BLaER1 treated with 17β-estradiol and CSF1 and Interleukin-3, amounts not matched to agents 10 nM and 100 nM (cell line): ENCODE results near the gene WDR12.
"Not testable (repeated sequence)": the region's sequence is repeated elsewhere in the genome, so short reads cannot be mapped to it uniquely, and the experiment has no call there.

Experiments used
- H3K27ac ChIP-seq, 11 experiments: shearing (Covaris generic); formaldehyde crosslinking; 2 replicates each; pipeline ENCODE4 v1.8.1; 2022
- H3K27me3 ChIP-seq, 11 experiments: shearing (Covaris generic); formaldehyde crosslinking; 2 replicates each; pipeline ENCODE4 v1.8.1; 2022
- H3K36me3 ChIP-seq, 11 experiments: shearing (Covaris generic); formaldehyde crosslinking; 2 replicates each; pipeline ENCODE4 v1.8.1; 2022
- H3K4me1 ChIP-seq, 10 experiments: shearing (Covaris generic); formaldehyde crosslinking; 2 replicates each; pipeline ENCODE4 v1.8.1; 2022
- H3K4me2 ChIP-seq, 11 experiments: shearing (Covaris generic); formaldehyde crosslinking; 2 replicates each; pipeline ENCODE4 v1.8.1; 2022
- H3K4me3 ChIP-seq, 10 experiments: shearing (Covaris generic); formaldehyde crosslinking; 2 replicates each; pipeline ENCODE4 v1.8.1; 2022
- H3K9ac ChIP-seq, 11 experiments: shearing (Covaris generic); formaldehyde crosslinking; 2 replicates each; pipeline ENCODE4 v1.8.1; 2022
- H3K9me3 ChIP-seq, 11 experiments: shearing (Covaris generic); formaldehyde crosslinking; replicated peaks in 1 of 11; 2 replicates each; pipeline ENCODE4 v1.8.1; 2022
- H4K20me1 ChIP-seq, 11 experiments: shearing (Covaris generic); formaldehyde crosslinking; 2 replicates each; pipeline ENCODE4 v1.8.1; 2022
- Cebpa-rat ChIP-seq, 11 experiments: shearing (Covaris generic); IDR thresholded peaks; 2 replicates each; pipeline ENCODE4 v1.8.1; 2022

The WDR12 gene

GRCh38 chr2:202911512-202912341 lies at the start of gene WDR12, which contains the start of gene CARF:
Gene WDR12, minus strand, starts transcription at chr2:202911673. Its CDS starts 197 bp downstream, at chr2:202911476.
Gene CARF, plus strand, starts transcription at chr2:202912275. Its CDS starts 29,628 bp downstream, at chr2:202941903.
- Histone ChIP-seq H3K36me3 (peaks cover 0 to 30% (median 20%) of the 10 kb centered on the region in 11 experiments; a peak in 18 of 22 replicates), H3K4me3 (peak within 1 kb of the TSS; percentile 75 to 89 (median 81))

GRCh38 chr2:202960524-202960923 lies 49.1 kb upstream of the WDR12 start:
- Histone ChIP-seq H3K4me2 (no peak overlapping the region), H4K20me1 (no peaks in the 10 kb centered on the region), H3K27me3 (no peaks in the 10 kb centered on the region), H3K9me3 (no peaks in the 10 kb centered on the region), H3K4me1 (no peaks in the 10 kb centered on the region), H3K36me3 (peaks cover 0 to 51% (median 11%) of the 10 kb centered on the region in 11 experiments; a peak in 13 of 22 replicates), H3K4me3 (no peak overlapping the region), H3K9ac (no peak overlapping the region), H3K27ac (no peak overlapping the region)
- TF ChIP-seq Cebpa-rat (IDR thresholded peaks at IDR 0.05), result no peak

More at GRCh38 chr2:202911512-202912341, at the start of gene WDR12, which contains the start of gene CARF:
- peak within 1 kb of the TSS; percentile 86 to 97 (median 90) for H3K4me2 ChIP-seq
- no peaks in the 10 kb centered on the region; a peak in 2 of 22 replicates for H3K9me3 ChIP-seq
- TF ChIP-seq Cebpa-rat (IDR thresholded peaks at IDR 0.05), result no peak
- H3K9ac ChIP-seq, result peak within 1 kb of the TSS; percentile 80 to 94 (median 89)
- peaks cover 0 to 31% (median 19%) of the 10 kb centered on the region in 11 experiments; a peak in 11 of 22 replicates for H4K20me1 ChIP-seq
- H3K4me1 ChIP-seq, result peaks cover 25 to 35% (median 31%) of the 10 kb centered on the region in 10 experiments
- no peaks in the 10 kb centered on the region for H3K27me3 ChIP-seq
- peak within 1 kb of the TSS; percentile 69 to 97 (median 91) for H3K27ac ChIP-seq

- TF ChIP-seq Cebpa-rat (IDR thresholded peaks at IDR 0.05), result no peak
- H3K4me2 ChIP-seq, result no peak overlapping the region
- H3K9ac ChIP-seq, result no peak overlapping the region
- peaks cover 0 to 4% (median 0%) of the 10 kb centered on the region in 10 experiments; a peak in 1 of 20 replicates for H3K4me1 ChIP-seq
- H3K27me3 ChIP-seq, result no peaks in the 10 kb centered on the region
- peaks cover 0 to 44% (median 29%) of the 10 kb centered on the region in 11 experiments; a peak in 19 of 22 replicates for H3K36me3 ChIP-seq
- H3K9me3 ChIP-seq, result peaks cover 24 to 32% (median 30%) of the 10 kb centered on the region in 11 experiments
- H3K4me3 ChIP-seq, result no peak overlapping the region
- H3K27ac ChIP-seq, result no peak overlapping the region
- H4K20me1 ChIP-seq, result no peaks in the 10 kb centered on the region
These were observed 39.1 kb upstream of the WDR12 start for GRCh38 chr2:202950592-202950991.

GRCh38 chr2:202949333-202949732 lies 37.9 kb upstream of the WDR12 start:
- H3K27ac ChIP-seq, H3K4me3 ChIP-seq: not testable (repeated sequence)

GRCh38 chr2:202945497-202945896 lies 34.0 kb upstream of the WDR12 start:
- H4K20me1 ChIP-seq, result no peaks in the 10 kb centered on the region
- H3K9me3 ChIP-seq, result peaks cover 27 to 38% (median 35%) of the 10 kb centered on the region in 11 experiments
- no peaks in the 10 kb centered on the region for H3K27me3 ChIP-seq
- no peak overlapping the region for H3K4me3 ChIP-seq
- H3K9ac ChIP-seq, result no peak overlapping the region
- peaks cover 14 to 56% (median 37%) of the 10 kb centered on the region in 11 experiments; a peak in 20 of 22 replicates for H3K36me3 ChIP-seq
- H3K27ac ChIP-seq, result no peak overlapping the region
- no peak overlapping the region for H3K4me2 ChIP-seq
- H3K4me1 ChIP-seq, result peaks cover 0 to 2% (median 0%) of the 10 kb centered on the region in 10 experiments; a peak in 1 of 20 replicates
- TF ChIP-seq Cebpa-rat (IDR thresholded peaks at IDR 0.05), result no peak

More at GRCh38 chr2:202949333-202949732, 37.9 kb upstream of the WDR12 start:
- not testable (repeated sequence) for H4K20me1 ChIP-seq, H3K27me3 ChIP-seq, H3K4me1 ChIP-seq, H3K4me2 ChIP-seq, H3K9ac ChIP-seq
- Histone ChIP-seq H3K36me3 (peaks cover 0 to 48% (median 34%) of the 10 kb centered on the region in 11 experiments; a peak in 20 of 22 replicates), H3K9me3 (peaks cover 27 to 38% (median 35%) of the 10 kb centered on the region in 11 experiments)

GRCh38 chr2:202944816-202945215 lies 33.3 kb upstream of the WDR12 start:
- Histone ChIP-seq H3K27ac (no peak overlapping the region), H4K20me1 (no peaks in the 10 kb centered on the region)

GRCh38 chr2:202944408-202944807 lies 32.9 kb upstream of the WDR12 start:
- H3K9ac ChIP-seq, result no peak overlapping the region
- no peaks in the 10 kb centered on the region for H4K20me1 ChIP-seq
- H3K4me1 ChIP-seq, result no peaks in the 10 kb centered on the region
- H3K36me3 ChIP-seq, result peaks cover 15 to 63% (median 42%) of the 10 kb centered on the region in 11 experiments; a peak in 20 of 22 replicates
- H3K27me3 ChIP-seq, result no peaks in the 10 kb centered on the region
- H3K4me2 ChIP-seq, result no peak overlapping the region
- no peak for TF ChIP-seq Cebpa-rat (IDR thresholded peaks at IDR 0.05)
- H3K4me3 ChIP-seq, result no peak overlapping the region
- no peak overlapping the region for H3K27ac ChIP-seq
- peaks cover 27 to 38% (median 35%) of the 10 kb centered on the region in 11 experiments for H3K9me3 ChIP-seq

More at GRCh38 chr2:202944816-202945215, 33.3 kb upstream of the WDR12 start:
- TF ChIP-seq Cebpa-rat (IDR thresholded peaks at IDR 0.05), result no peak
- H3K36me3 ChIP-seq, result peaks cover 15 to 59% (median 39%) of the 10 kb centered on the region in 11 experiments; a peak in 20 of 22 replicates
- H3K4me1 ChIP-seq, result no peaks in the 10 kb centered on the region
- no peak overlapping the region for H3K4me3 ChIP-seq
- no peak overlapping the region for H3K9ac ChIP-seq
- H3K9me3 ChIP-seq, result peaks cover 27 to 38% (median 35%) of the 10 kb centered on the region in 11 experiments
- H3K27me3 ChIP-seq, result no peaks in the 10 kb centered on the region
- no peak overlapping the region for H3K4me2 ChIP-seq

DNA sequence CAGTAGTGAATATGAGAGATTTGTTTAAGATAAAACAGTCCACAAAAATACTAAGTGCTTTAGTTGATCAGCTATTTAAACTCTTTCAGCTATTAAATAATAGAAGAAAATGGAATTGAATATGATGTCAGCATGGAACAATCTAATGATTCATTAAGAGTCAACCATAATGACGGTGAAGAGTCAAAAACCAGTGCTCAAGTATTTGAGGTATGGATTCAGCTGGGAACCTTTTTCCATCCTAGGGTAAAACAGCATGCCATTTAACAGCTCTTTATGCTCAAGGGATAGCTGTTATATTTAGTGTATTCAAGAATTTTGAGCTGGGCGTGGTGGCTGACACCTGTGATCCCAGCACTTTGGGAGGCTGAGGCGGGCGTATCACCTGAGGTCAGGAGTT lies 30.3 kb upstream of the WDR12 start:
- Histone ChIP-seq H3K4me1 (no peaks in the 10 kb centered on the region), H3K4me3 (no peak overlapping the region), H3K4me2 (no peak overlapping the region), H3K9ac (no peak overlapping the region), H3K27ac (no peak overlapping the region), H3K9me3 (peaks cover 10 to 21% (median 15%) of the 10 kb centered on the region in 11 experiments; a peak in 19 of 22 replicates), H3K36me3 (peaks cover 22 to 63% (median 39%) of the 10 kb centered on the region in 11 experiments; a peak in 19 of 22 replicates), H3K27me3 (no peaks in the 10 kb centered on the region), H4K20me1 (no peaks in the 10 kb centered on the region)
- TF ChIP-seq Cebpa-rat (IDR thresholded peaks at IDR 0.05), result no peak

GRCh38 chr2:202938960-202939359 lies 27.5 kb upstream of the WDR12 start:
- H3K9me3 ChIP-seq, result 0 out of 22 replicates have a peak, but pooled peaks cover 0 to 4% (median 0%) of the 10 kb centered on the region in 11 experiments
- no peaks in the 10 kb centered on the region for H3K4me1 ChIP-seq
- no peak overlapping the region for H3K4me3 ChIP-seq
- no peaks in the 10 kb centered on the region for H4K20me1 ChIP-seq
- H3K4me2 ChIP-seq, result no peak overlapping the region
- peaks cover 12 to 56% (median 26%) of the 10 kb centered on the region in 11 experiments; a peak in 17 of 22 replicates for H3K36me3 ChIP-seq
- no peak overlapping the region for H3K9ac ChIP-seq
- TF ChIP-seq Cebpa-rat (IDR thresholded peaks at IDR 0.05), result no peak
- H3K27me3 ChIP-seq, result no peaks in the 10 kb centered on the region
- H3K27ac ChIP-seq, result no peak overlapping the region
